AG10803 (cell line): Measurements from ENCODE around the gene IL22RA2.
"Not testable (repeated sequence)": the region's sequence is repeated elsewhere in the genome, so short reads cannot be mapped to it uniquely, and the experiment has no call there.

ENCODE experiments used
- DNase-seq: peaks from one replicate; pipeline ENCODE4 v3.0.0; 2010; ENCODE audit warnings: low read depth
- H3K4me3 ChIP-seq: 2 replicates; pipeline ENCODE4 v1.5.1; 2011; ENCODE audit warnings: mild to moderate bottlenecking, low read length, control low read depth
- TF ChIP-seq, protein P1 (sequence below): conservative IDR thresholded peaks from 2 replicates; pipeline ENCODE4 v1.5.1; 2011; ENCODE audit warnings: mild to moderate bottlenecking, low read length, control low read depth, inconsistent platforms

The IL22RA2 gene

DNA sequence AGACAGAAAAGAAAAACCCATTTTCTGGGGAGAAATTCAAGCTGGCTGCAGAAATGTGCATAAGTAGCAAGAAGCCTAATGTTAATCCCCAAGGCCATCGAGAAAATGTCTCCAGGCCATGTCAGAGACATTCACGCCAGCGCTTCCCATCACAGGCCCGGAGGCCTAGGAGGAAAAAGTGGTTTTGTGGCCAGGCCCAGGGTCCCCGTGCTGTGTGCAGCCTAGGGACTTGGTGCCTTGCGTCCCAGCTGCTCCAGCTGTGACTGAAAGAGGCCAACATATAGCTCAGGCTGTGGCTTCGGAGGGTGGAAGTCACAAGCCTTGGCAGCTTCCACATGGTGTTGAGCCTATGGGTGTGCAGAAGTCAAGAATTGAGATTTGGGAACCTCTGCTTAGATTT is 34.8 kb upstream of the IL22RA2 start:
- DNase-seq = no peak
- no peak overlapping the region for H3K4me3 ChIP-seq
- TF ChIP-seq, protein P1, sequence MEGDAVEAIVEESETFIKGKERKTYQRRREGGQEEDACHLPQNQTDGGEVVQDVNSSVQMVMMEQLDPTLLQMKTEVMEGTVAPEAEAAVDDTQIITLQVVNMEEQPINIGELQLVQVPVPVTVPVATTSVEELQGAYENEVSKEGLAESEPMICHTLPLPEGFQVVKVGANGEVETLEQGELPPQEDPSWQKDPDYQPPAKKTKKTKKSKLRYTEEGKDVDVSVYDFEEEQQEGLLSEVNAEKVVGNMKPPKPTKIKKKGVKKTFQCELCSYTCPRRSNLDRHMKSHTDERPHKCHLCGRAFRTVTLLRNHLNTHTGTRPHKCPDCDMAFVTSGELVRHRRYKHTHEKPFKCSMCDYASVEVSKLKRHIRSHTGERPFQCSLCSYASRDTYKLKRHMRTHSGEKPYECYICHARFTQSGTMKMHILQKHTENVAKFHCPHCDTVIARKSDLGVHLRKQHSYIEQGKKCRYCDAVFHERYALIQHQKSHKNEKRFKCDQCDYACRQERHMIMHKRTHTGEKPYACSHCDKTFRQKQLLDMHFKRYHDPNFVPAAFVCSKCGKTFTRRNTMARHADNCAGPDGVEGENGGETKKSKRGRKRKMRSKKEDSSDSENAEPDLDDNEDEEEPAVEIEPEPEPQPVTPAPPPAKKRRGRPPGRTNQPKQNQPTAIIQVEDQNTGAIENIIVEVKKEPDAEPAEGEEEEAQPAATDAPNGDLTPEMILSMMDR = no peak

DNA sequence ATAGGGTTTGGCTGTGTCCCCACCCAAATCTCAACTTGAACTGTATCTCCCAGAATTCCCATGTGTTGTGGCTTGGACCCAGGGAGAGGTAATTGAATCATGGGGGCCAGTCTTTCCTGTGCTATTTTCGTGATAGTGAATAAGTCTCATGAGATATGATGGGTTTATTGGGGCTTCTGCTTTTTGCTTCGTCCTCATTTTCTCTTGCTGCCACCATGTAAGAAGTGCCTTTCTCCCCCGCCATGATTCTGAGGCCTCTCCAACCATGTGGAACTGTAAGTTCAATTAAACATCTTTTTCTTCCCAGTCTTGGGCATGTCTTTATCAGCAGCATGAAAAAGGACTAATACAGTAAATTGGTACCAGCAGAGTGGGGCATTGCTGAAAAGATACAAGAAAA is 34.0 kb upstream of the IL22RA2 start:
- DNase-seq, H3K4me3 ChIP-seq: not testable (repeated sequence)

DNA sequence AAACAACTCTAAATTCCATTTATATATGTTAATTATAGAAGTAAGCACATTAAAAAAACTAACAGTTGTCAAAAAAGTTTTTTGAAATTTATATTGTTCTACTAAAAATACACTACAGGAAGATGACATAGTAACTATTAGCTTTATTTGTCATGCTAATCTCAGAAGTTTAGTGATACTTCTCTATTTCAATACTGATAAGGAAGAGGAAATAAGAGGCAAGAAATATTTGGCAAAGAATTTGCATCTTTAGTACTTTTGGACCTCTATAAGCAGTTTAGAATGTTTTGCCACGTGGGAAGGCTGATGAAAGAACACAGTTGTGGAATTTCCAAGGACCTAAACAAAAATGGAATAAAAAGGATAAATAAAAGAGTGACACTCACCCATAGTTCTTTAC is 33.1 kb upstream of the IL22RA2 start:
- DNase-seq = no peak
- no peak overlapping the region for H3K4me3 ChIP-seq
- TF ChIP-seq, protein P1 = no peak

DNA sequence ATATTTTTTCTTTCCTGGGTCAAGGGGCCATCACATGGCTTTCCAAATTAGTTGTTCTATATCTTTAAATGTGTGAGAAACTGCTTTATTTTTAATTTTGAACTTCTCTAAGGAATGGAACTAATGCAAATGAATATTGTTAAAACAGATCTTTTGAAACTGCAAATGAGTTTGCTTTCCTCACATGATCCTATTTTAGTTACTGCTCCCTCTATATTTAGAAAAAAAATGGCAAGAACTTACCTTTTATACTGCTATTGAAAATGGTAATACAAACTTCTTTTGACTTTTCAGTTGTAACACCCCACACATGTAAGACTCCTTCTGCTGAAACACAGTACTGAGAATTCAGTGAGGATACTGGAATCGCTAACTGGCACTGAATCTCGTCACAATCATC is 29.8 kb upstream of the IL22RA2 start:
- H3K4me3 ChIP-seq = no peak overlapping the region
- DNase-seq = no peak
- TF ChIP-seq, protein P1 = no peak

DNA sequence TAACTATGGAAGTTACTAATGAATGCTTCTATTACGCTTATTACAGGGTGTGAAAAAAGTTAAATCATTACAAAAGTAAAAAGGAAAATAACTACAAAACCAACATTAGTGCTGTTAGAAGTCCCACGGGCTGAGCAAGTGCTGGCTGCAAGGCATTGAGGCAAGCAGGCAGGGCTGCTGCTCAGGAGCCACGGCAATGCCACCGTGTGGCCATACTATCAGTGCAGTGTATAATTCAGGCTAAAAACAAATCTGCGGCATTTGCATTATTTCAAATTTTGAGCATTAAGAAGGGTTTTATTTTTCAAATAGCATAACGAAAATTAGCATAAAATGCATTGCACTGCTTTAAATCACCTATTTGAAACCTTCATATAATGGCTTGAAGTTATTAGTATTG is 28.6 kb upstream of the IL22RA2 start:
- TF ChIP-seq, protein P1 = peak; percentile 27
- no peak for DNase-seq
- H3K4me3 ChIP-seq = no peak overlapping the region

DNA sequence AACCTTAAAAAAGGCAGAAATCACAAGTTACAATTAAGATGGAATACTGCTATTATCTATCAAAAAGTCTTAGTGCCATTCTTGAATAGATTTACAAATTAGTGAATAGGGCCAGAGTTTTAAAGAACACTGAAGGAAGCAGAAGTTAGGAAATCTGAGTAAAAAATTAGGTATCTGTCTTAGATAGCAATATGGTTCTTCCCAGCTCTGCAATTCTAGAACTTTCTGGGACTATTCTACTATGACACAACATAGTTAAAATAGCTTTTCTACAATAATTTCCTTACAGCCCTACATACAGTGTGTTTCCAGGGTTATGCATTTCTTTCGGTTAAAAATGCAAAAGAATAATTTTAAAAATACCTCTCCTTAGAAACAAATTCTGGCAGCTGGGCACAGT is 27.6 kb upstream of the IL22RA2 start:
- DNase-seq = no peak
- TF ChIP-seq, protein P1 = no peak
- no peak overlapping the region for H3K4me3 ChIP-seq

DNA sequence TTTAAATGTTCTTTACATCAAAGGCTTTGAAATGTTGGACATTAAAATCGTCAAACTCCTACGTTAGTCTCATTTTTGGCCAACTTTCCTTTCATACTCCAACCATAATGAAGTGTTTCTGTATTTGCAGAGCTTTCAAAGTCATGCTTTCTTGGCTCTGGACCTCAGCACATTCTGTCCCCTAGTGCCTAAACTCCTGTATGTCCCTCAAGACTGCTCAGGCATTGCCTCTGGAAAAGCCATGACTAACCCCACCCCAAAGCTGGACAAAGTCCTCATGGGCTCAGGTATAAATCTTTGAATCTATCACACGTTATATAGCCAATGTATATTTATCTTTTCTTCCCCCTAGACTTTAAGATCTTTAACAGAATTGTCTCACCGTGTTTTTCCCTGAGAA is 26.8 kb upstream of the IL22RA2 start:
- TF ChIP-seq, protein P1 = no peak
- DNase-seq = no peak

More for the DNA sequence above, 26.8 kb upstream of the IL22RA2 start:
- H3K4me3 ChIP-seq = no peak overlapping the region
